K562 (cell line): ENCODE measurements around the gene GNAZ. TPM values are rescaled to one million over a fixed set of nuclear protein-coding genes. Genes with fewer than 3 reads are reported as not detected.

Source experiments
- CEBPG ChIP-seq, 3 experiments: fragments of 200-800 bp in 1 of 3; sonication (Bioruptor generic) in 1 of 3; sonication (generic) in 1 of 3; formaldehyde crosslinking in 1 of 3; IDR thresholded peaks in 2 of 3; conservative IDR thresholded peaks in 1 of 3; 2 replicates each; pipeline versions ENCODE4 v1.6.1 to v1.8.0; 2016 to 2022; ENCODE audit warnings: missing compliant biosample characterization in 2 of 3, missing genetic modification characterization in 2 of 3, mild to moderate bottlenecking in 1 of 3, missing genetic modification reagents in 1 of 3
- DEAF1 ChIP-seq: fragments of 450-650 bp; formaldehyde crosslinking; IDR thresholded peaks from 2 replicates; pipeline ENCODE4 v1.4.0; 2020; ENCODE audit warnings: mild to moderate bottlenecking, moderate library complexity
- EHMT2 ChIP-seq: fragments of 450-650 bp; IDR thresholded peaks from 2 replicates; pipeline ENCODE4 v1.6.1; 2018; ENCODE audit warnings: antibody characterized with exemption
- ERF ChIP-seq: fragments of 450-650 bp; formaldehyde crosslinking; IDR thresholded peaks from 2 replicates; pipeline ENCODE4 v1.4.0; 2020; ENCODE audit warnings: mild to moderate bottlenecking, mixed read lengths
- ETS1 ChIP-seq: conservative IDR thresholded peaks from 2 replicates; pipeline ENCODE4 v1.6.1; 2011; ENCODE audit warnings: low read depth, mild to moderate bottlenecking, low read length; ENCODE audit not compliant: control insufficient read depth
- ETV5 ChIP-seq: sonication (generic); formaldehyde crosslinking; IDR thresholded peaks from 2 replicates; pipeline ENCODE4 v1.4.0; 2020; ENCODE audit warnings: low read depth, mild to moderate bottlenecking, missing genetic modification reagents
- FIP1L1 ChIP-seq: fragments of 200-400 bp; formaldehyde crosslinking; IDR thresholded peaks from 2 replicates; pipeline ENCODE4 v1.6.1; 2018; ENCODE audit warnings: mild to moderate bottlenecking, low read depth, low read length; ENCODE audit not compliant: poor library complexity, severe bottlenecking
- GTF2F1 ChIP-seq: IDR thresholded peaks from 2 replicates; pipeline ENCODE4 v1.6.1; 2011; ENCODE audit warnings: low read depth, low read length, improper control_type of control experiment
- KDM1A ChIP-seq, 2 experiments: fragments of 450-650 bp; IDR thresholded peaks; 2 replicates each; pipeline ENCODE4 v1.6.1; 2016; ENCODE audit warnings: mild to moderate bottlenecking in 2 of 2
- KDM5B ChIP-seq: fragments of 200-600 bp; sonication (generic); IDR thresholded peaks from 2 replicates; pipeline ENCODE4 v1.6.1; 2012; ENCODE audit warnings: low read depth, mild to moderate bottlenecking, moderate library complexity, low read length, control low read depth, inconsistent platforms; ENCODE audit not compliant: insufficient replicate concordance
- LEF1 ChIP-seq: fragments of 450-650 bp; IDR thresholded peaks from 2 replicates; pipeline ENCODE4 v1.6.1; 2016; ENCODE audit warnings: mild to moderate bottlenecking
- MXI1 ChIP-seq: IDR thresholded peaks from 2 replicates; pipeline ENCODE4 v1.6.1; 2011; ENCODE audit warnings: low read depth, mild to moderate bottlenecking, improper control_type of control experiment, low read length
- NR2C1 ChIP-seq, 2 experiments: fragments of 450-650 bp; IDR thresholded peaks; 2 replicates each; pipeline ENCODE4 v1.6.1; 2017; ENCODE audit warnings: mild to moderate bottlenecking in 2 of 2, antibody characterized with exemption in 1 of 2, inconsistent platforms in 1 of 2, missing compliant biosample characterization in 1 of 2, missing genetic modification characterization in 1 of 2
- PHF8 ChIP-seq: fragments of 200-600 bp; sonication (generic); IDR thresholded peaks from 2 replicates; pipeline ENCODE4 v1.6.1; 2012; ENCODE audit warnings: mixed run types, mild to moderate bottlenecking, inconsistent platforms, low read length, moderate library complexity, borderline replicate concordance
- SNIP1 ChIP-seq: fragments of 450-650 bp; IDR thresholded peaks from 2 replicates; pipeline ENCODE4 v1.7.1; 2017; ENCODE audit warnings: low read depth, mild to moderate bottlenecking
- SPI1 ChIP-seq: IDR thresholded peaks from 2 replicates; pipeline ENCODE4 v1.6.1; 2011; ENCODE audit warnings: low read depth, low read length, control low read depth, borderline replicate concordance
- TAF7 ChIP-seq: fragments of 450-650 bp; IDR thresholded peaks from 2 replicates; pipeline ENCODE4 v1.6.1; 2016; ENCODE audit warnings: missing genetic modification characterization, missing compliant biosample characterization
- TBL1XR1 ChIP-seq, 2 experiments: IDR thresholded peaks; 2 replicates each; pipeline ENCODE4 v1.6.1; 2012; ENCODE audit warnings: improper control_type of control experiment in 2 of 2, low read length in 2 of 2, mild to moderate bottlenecking in 1 of 2
- TEAD2 ChIP-seq: fragments of 450-650 bp; IDR thresholded peaks from 2 replicates; pipeline ENCODE4 v1.6.1; 2016; ENCODE audit warnings: missing genetic modification characterization, control low read depth, missing compliant biosample characterization
- U2AF2 ChIP-seq: fragments of 200-400 bp; formaldehyde crosslinking; optimal IDR thresholded peaks from 2 replicates; pipeline ENCODE3; 2017; ENCODE audit warnings: low read depth, mild to moderate bottlenecking, low read length
- ZBED1 ChIP-seq: IDR thresholded peaks from 2 replicates; pipeline ENCODE4 v1.6.1; 2014
- ZNF184 ChIP-seq: sonication (generic); formaldehyde crosslinking; IDR thresholded peaks from 2 replicates; pipeline ENCODE4 v1.5.0; 2020; ENCODE audit warnings: missing genetic modification reagents
- ZNF408 ChIP-seq: fragments of 250-450 bp; sonication (Bioruptor Pico); IDR thresholded peaks from 2 replicates; pipeline ENCODE4 v1.4.0; 2020; ENCODE audit warnings: low read depth, mild to moderate bottlenecking, moderate library complexity
- ZNF41 ChIP-seq: fragments of 250-450 bp; sonication (Bioruptor Pico); conservative IDR thresholded peaks from 2 replicates; pipeline ENCODE4 v1.4.0; 2020; ENCODE audit warnings: mild to moderate bottlenecking
- ZNF766 ChIP-seq: fragments of 200-800 bp; sonication (Bioruptor generic); conservative IDR thresholded peaks from 2 replicates; pipeline ENCODE4 v1.6.1; 2016; ENCODE audit warnings: missing genetic modification characterization, missing compliant biosample characterization
- ZNF778 ChIP-seq: fragments of 450-650 bp; formaldehyde crosslinking; IDR thresholded peaks from 2 replicates; pipeline ENCODE4 v1.4.0; 2020; ENCODE audit warnings: mild to moderate bottlenecking, moderate library complexity
- polyA plus RNA-seq, 8 experiments: library from polyadenylated mRNA; depleted of rRNA in 4 of 8; stranded (reverse) in 5 of 8; unstranded in 3 of 8; fragments of >200 nt; fragmentation: Nextera tagmentation in 2 of 8; fragmentation: Illumina TruSeq in 1 of 8; extraction: Ambion mirVana in 2 of 8; extraction: Trizol in 1 of 8; gene quantifications; 2 replicates each; pipeline versions ENCODE4 v1.2.1 to v1.2.3, GENCODE V29; 2011 to 2014; ENCODE audit warnings: inconsistent platforms in 1 of 8, missing spikeins in 1 of 8
- total RNA-seq, 7 experiments: library from RNA; depleted of rRNA in 6 of 7; stranded (reverse); fragments of >200 nt in 6 of 7; fragmentation: Illumina TruSeq in 2 of 7; extraction: Trizol in 2 of 7; gene quantifications; 2 replicates each; pipeline versions ENCODE4 v1.2.1 to v1.2.3, GENCODE V29; 2011 to 2021; ENCODE audit warnings: low replicate concordance in 1 of 7

GNAZ gene
- total and polyA plus RNA-seq, 9 of the 15 experiments (the other 6 are each of a cell fraction or from before 2014, with no cell fraction given) = 0.04 to 0.22 (median 0.13) TPM; not detected in 3

- no peak for TF ChIP-seq ETV5 (CRISPR knock-in tag)
- no peak for TF ChIP-seq LEF1
- no peak for TF ChIP-seq ZNF41 (CRISPR knock-in tag)
- TF ChIP-seq MXI1 = no peak
- TF ChIP-seq ETS1 = peak; percentile 27; the same call in 1 of the 2 replicates
- no peak for TF ChIP-seq TBL1XR1 (IDR thresholded peaks at IDR 0.05; ENCODE audit: low read length in 2 of 2)
- no peak for TF ChIP-seq KDM1A (IDR thresholded peaks at IDR 0.05)
- peak; percentile 9; the same call in 1 of the 2 replicates for TF ChIP-seq ZBED1
- TF ChIP-seq U2AF2 = no peak
- TF ChIP-seq TAF7 (tag) = no peak
- TF ChIP-seq PHF8 = no peak
- no peak for TF ChIP-seq ERF
- TF ChIP-seq FIP1L1 = no peak
- TF ChIP-seq ZNF766 (CRISPR knock-in tag) = no peak
- TF ChIP-seq GTF2F1 = 0 out of 2 replicates have a peak, but pooled peaks have one; percentile 2
- TF ChIP-seq ZNF778 (CRISPR knock-in tag) = no peak
- TF ChIP-seq NR2C1 (IDR thresholded peaks at IDR 0.05) = no peak
- no peak for TF ChIP-seq NR2C1 (tag; IDR thresholded peaks at IDR 0.05)
- no peak for TF ChIP-seq ZNF408 (CRISPR knock-in tag)
- TF ChIP-seq ZNF184 (CRISPR knock-in tag) = 0 out of 2 replicates have a peak, but pooled peaks have one; percentile 0
- TF ChIP-seq CEBPG (CRISPR knock-in tag; IDR thresholded peaks at IDR 0.05) = no peak
- TF ChIP-seq CEBPG (tag; conservative IDR thresholded peaks at IDR 0.05 in 1 of 2, IDR thresholded peaks at IDR 0.05 in 1 of 2) = no peak
- TF ChIP-seq KDM5B = no peak
- no peak for TF ChIP-seq DEAF1
- TF ChIP-seq EHMT2 = no peak
- TF ChIP-seq SNIP1 = no peak
- no peak for TF ChIP-seq TEAD2 (tag)
- TF ChIP-seq SPI1 = 0 out of 2 replicates have a peak, but pooled peaks have one; percentile 3
Measured at GRCh38 chr22:23098718-23099530, 28.6 kb downstream of the GNAZ start (continued).
